ENCODE results near the gene LRRC51.

LRRC51 gene

GRCh38 chr11:72088076-72088808 lies 7.6 kb downstream of the LRRC51 start:
- Histone ChIP-seq H2AFZ (ENCODE audit: low read length) (no peak overlapping the region), H3K27ac (ENCODE audit: low read length) (no peak overlapping the region), H3K36me3 (replicated peaks; ENCODE audit: insufficient read depth, low read length) (no peaks in the 10 kb centered on the region), H3K9me3 (replicated peaks; ENCODE audit: insufficient read depth, low read length) (no peaks in the 10 kb centered on the region), H4K20me1 (ENCODE audit: insufficient read depth, low read length) (no peaks in the 10 kb centered on the region), H3K4me3 (ENCODE audit: low read length) (no peak overlapping the region), H3F3A (ENCODE audit: insufficient read depth, low read length) (no peaks in the 10 kb centered on the region), H3K4me2 (ENCODE audit: low read depth, low read length) (no peak overlapping the region), H3K9me2 (replicated peaks; ENCODE audit: insufficient read depth, low read length) (no peaks in the 10 kb centered on the region), H3K4me1 (ENCODE audit: low read length) (no peaks in the 10 kb centered on the region), H3K9ac (ENCODE audit: low read length) (no peak overlapping the region), H3K27me3 (replicated peaks; ENCODE audit: insufficient read depth, low read length) (no peaks in the 10 kb centered on the region), H3K79me2 (ENCODE audit: low read length) (no peaks in the 10 kb centered on the region)
- no peak for DNase-seq
- TF ChIP-seq CTCF (IDR thresholded peaks at IDR 0.05; ENCODE audit: low read length) (no peak), EZH2 (optimal IDR thresholded peaks at IDR 0.05; ENCODE audit: low read depth, low read length) (no peak), EZH2phosphoT487 (IDR thresholded peaks at IDR 0.05; ENCODE audit: low read length) (no peak)

GRCh38 chr11:72091292-72091691 lies 10.6 kb downstream of the LRRC51 start:
- Histone ChIP-seq H3K27ac (ENCODE audit: low read length) (no peak overlapping the region), H3K36me3 (replicated peaks; ENCODE audit: insufficient read depth, low read length) (no peaks in the 10 kb centered on the region), H4K20me1 (ENCODE audit: insufficient read depth, low read length) (no peaks in the 10 kb centered on the region), H3K4me1 (ENCODE audit: low read length) (no peaks in the 10 kb centered on the region), H2AFZ (ENCODE audit: low read length) (no peak overlapping the region), H3K79me2 (ENCODE audit: low read length) (no peaks in the 10 kb centered on the region), H3F3A (ENCODE audit: insufficient read depth, low read length) (no peaks in the 10 kb centered on the region), H3K9me3 (replicated peaks; ENCODE audit: insufficient read depth, low read length) (no peaks in the 10 kb centered on the region), H3K9me2 (replicated peaks; ENCODE audit: insufficient read depth, low read length) (no peaks in the 10 kb centered on the region), H3K4me2 (ENCODE audit: low read depth, low read length) (no peak overlapping the region), H3K9ac (ENCODE audit: low read length) (no peak overlapping the region), H3K27me3 (replicated peaks; ENCODE audit: insufficient read depth, low read length) (no peaks in the 10 kb centered on the region), H3K4me3 (ENCODE audit: low read length) (no peak overlapping the region)
- TF ChIP-seq EZH2phosphoT487 (IDR thresholded peaks at IDR 0.05; ENCODE audit: low read length) = no peak
- no peak for TF ChIP-seq EZH2 (optimal IDR thresholded peaks at IDR 0.05; ENCODE audit: low read depth, low read length)
- TF ChIP-seq CTCF (IDR thresholded peaks at IDR 0.05; ENCODE audit: low read length) = peak; percentile 84
- DNase-seq = peak; percentile 28

GRCh38 chr11:72098741-72099140 lies 18.1 kb downstream of the LRRC51 start:
- Histone ChIP-seq H3K36me3 (replicated peaks; ENCODE audit: insufficient read depth, low read length) (no peaks in the 10 kb centered on the region), H3K4me1 (ENCODE audit: low read length) (peaks cover 11% of the 10 kb centered on the region), H3K4me2 (ENCODE audit: low read depth, low read length) (no peak overlapping the region), H3K9ac (ENCODE audit: low read length) (no peak overlapping the region), H3K9me2 (replicated peaks; ENCODE audit: insufficient read depth, low read length) (no peaks in the 10 kb centered on the region), H3K4me3 (ENCODE audit: low read length) (no peak overlapping the region), H3K9me3 (replicated peaks; ENCODE audit: insufficient read depth, low read length) (no peaks in the 10 kb centered on the region), H2AFZ (ENCODE audit: low read length) (no peak overlapping the region), H3K79me2 (ENCODE audit: low read length) (peaks cover 38% of the 10 kb centered on the region), H3K27me3 (replicated peaks; ENCODE audit: insufficient read depth, low read length) (no peaks in the 10 kb centered on the region), H3K27ac (ENCODE audit: low read length) (no peak overlapping the region), H4K20me1 (ENCODE audit: insufficient read depth, low read length) (no peaks in the 10 kb centered on the region), H3F3A (ENCODE audit: insufficient read depth, low read length) (peaks cover under 1% of the 10 kb centered on the region; the same call in 1 of the 2 replicates)
- TF ChIP-seq EZH2phosphoT487 (IDR thresholded peaks at IDR 0.05; ENCODE audit: low read length) = no peak
- TF ChIP-seq EZH2 (optimal IDR thresholded peaks at IDR 0.05; ENCODE audit: low read depth, low read length) = no peak
- DNase-seq = no peak

GRCh38 chr11:72100009-72100408 lies 19.4 kb downstream of the LRRC51 start:
- Histone ChIP-seq H3K4me1 (ENCODE audit: low read length) (peaks cover 12% of the 10 kb centered on the region), H3K36me3 (replicated peaks; ENCODE audit: insufficient read depth, low read length) (no peaks in the 10 kb centered on the region), H3K27me3 (replicated peaks; ENCODE audit: insufficient read depth, low read length) (no peaks in the 10 kb centered on the region), H3F3A (ENCODE audit: insufficient read depth, low read length) (peaks cover 3% of the 10 kb centered on the region; the same call in 1 of the 2 replicates), H3K9me2 (replicated peaks; ENCODE audit: insufficient read depth, low read length) (no peaks in the 10 kb centered on the region), H3K9ac (ENCODE audit: low read length) (no peak overlapping the region), H3K79me2 (ENCODE audit: low read length) (peaks cover 38% of the 10 kb centered on the region), H3K9me3 (replicated peaks; ENCODE audit: insufficient read depth, low read length) (no peaks in the 10 kb centered on the region), H3K27ac (ENCODE audit: low read length) (no peak overlapping the region), H3K4me3 (ENCODE audit: low read length) (no peak overlapping the region), H2AFZ (ENCODE audit: low read length) (no peak overlapping the region), H4K20me1 (ENCODE audit: insufficient read depth, low read length) (no peaks in the 10 kb centered on the region), H3K4me2 (ENCODE audit: low read depth, low read length) (no peak overlapping the region)
- DNase-seq = no peak
- TF ChIP-seq EZH2 (optimal IDR thresholded peaks at IDR 0.05; ENCODE audit: low read depth, low read length) (no peak), EZH2phosphoT487 (IDR thresholded peaks at IDR 0.05; ENCODE audit: low read length) (no peak), CTCF (IDR thresholded peaks at IDR 0.05; ENCODE audit: low read length) (no peak)
